Stimulated activated naive CD8-positive, alpha-beta T cell treated with anti-CD3 and anti-CD28 coated beads, Interleukin-15, Interleukin-2, amounts not matched to agents 100 ng/mL and 50 ng/mL, for 24 hours (primary cell): ENCODE results near the gene PARD3B.

ENCODE experiments used
- H3K27ac Mint-ChIP-seq: one replicate; pipeline ENCODE4 v1.8.0; 2021; ENCODE audit warnings: mild to moderate bottlenecking, mixed read lengths
- H3K27me3 Mint-ChIP-seq: one replicate; pipeline ENCODE4 v1.8.0; 2021; ENCODE audit warnings: mixed read lengths
- H3K36me3 Mint-ChIP-seq: one replicate; pipeline ENCODE4 v1.8.0; 2021; ENCODE audit warnings: low read depth, mixed read lengths
- H3K4me1 Mint-ChIP-seq: one replicate; pipeline ENCODE4 v1.8.0; 2021; ENCODE audit warnings: low read depth, mixed read lengths
- H3K4me3 Mint-ChIP-seq: one replicate; pipeline ENCODE4 v1.8.0; 2021; ENCODE audit warnings: mild to moderate bottlenecking, mixed read lengths
- H3K9me3 Mint-ChIP-seq: one replicate; pipeline ENCODE4 v1.8.0; 2021; ENCODE audit warnings: mixed read lengths

Gene PARD3B

GRCh38 chr2:204670756-204671155 is 125.5 kb downstream of the PARD3B start:
- Mint-ChIP-seq H3K36me3 (no peaks in the 10 kb centered on the region), H3K27ac (no peak overlapping the region), H3K4me1 (no peaks in the 10 kb centered on the region), H3K9me3 (no peaks in the 10 kb centered on the region), H3K4me3 (no peak overlapping the region), H3K27me3 (peaks cover 6% of the 10 kb centered on the region)

- H3K36me3 Mint-ChIP-seq: no peaks in the 10 kb centered on the region
- H3K27ac Mint-ChIP-seq: no peak overlapping the region
- H3K27me3 Mint-ChIP-seq: peaks cover 6% of the 10 kb centered on the region
- no peak overlapping the region for H3K4me3 Mint-ChIP-seq
- no peaks in the 10 kb centered on the region for H3K9me3 Mint-ChIP-seq
- no peaks in the 10 kb centered on the region for H3K4me1 Mint-ChIP-seq
Observed at GRCh38 chr2:204672772-204673171, 127.5 kb downstream of the PARD3B start.

- H3K36me3 Mint-ChIP-seq: no peaks in the 10 kb centered on the region
- no peak overlapping the region for H3K4me3 Mint-ChIP-seq
- H3K4me1 Mint-ChIP-seq: no peaks in the 10 kb centered on the region
- H3K27me3 Mint-ChIP-seq: peaks cover 6% of the 10 kb centered on the region
- no peaks in the 10 kb centered on the region for H3K9me3 Mint-ChIP-seq
- H3K27ac Mint-ChIP-seq: no peak overlapping the region
Observed at GRCh38 chr2:204673877-204674276, 128.6 kb downstream of the PARD3B start.

GRCh38 chr2:204678031-204678430 is 132.8 kb downstream of the PARD3B start:
- Mint-ChIP-seq H3K27me3 (no peaks in the 10 kb centered on the region), H3K4me1 (no peaks in the 10 kb centered on the region)

GRCh38 chr2:204680576-204680975 is 135.3 kb downstream of the PARD3B start:
- Mint-ChIP-seq H3K27me3 (no peaks in the 10 kb centered on the region), H3K36me3 (no peaks in the 10 kb centered on the region), H3K4me3 (no peak overlapping the region), H3K27ac (no peak overlapping the region), H3K4me1 (no peaks in the 10 kb centered on the region), H3K9me3 (no peaks in the 10 kb centered on the region)

More at GRCh38 chr2:204678031-204678430, 132.8 kb downstream of the PARD3B start:
- Mint-ChIP-seq H3K9me3 (no peaks in the 10 kb centered on the region), H3K4me3 (no peak overlapping the region), H3K27ac (no peak overlapping the region), H3K36me3 (no peaks in the 10 kb centered on the region)

GRCh38 chr2:204681412-204681811 is 136.1 kb downstream of the PARD3B start:
- H3K4me3 Mint-ChIP-seq: no peak overlapping the region
- no peaks in the 10 kb centered on the region for H3K27me3 Mint-ChIP-seq
- H3K27ac Mint-ChIP-seq: no peak overlapping the region
- H3K4me1 Mint-ChIP-seq: no peaks in the 10 kb centered on the region
- no peaks in the 10 kb centered on the region for H3K9me3 Mint-ChIP-seq
- no peaks in the 10 kb centered on the region for H3K36me3 Mint-ChIP-seq

GRCh38 chr2:204683384-204683783 is 138.1 kb downstream of the PARD3B start:
- Mint-ChIP-seq H3K27me3 (no peaks in the 10 kb centered on the region), H3K9me3 (no peaks in the 10 kb centered on the region), H3K36me3 (no peaks in the 10 kb centered on the region), H3K27ac (no peak overlapping the region), H3K4me3 (no peak overlapping the region), H3K4me1 (no peaks in the 10 kb centered on the region)

- no peaks in the 10 kb centered on the region for H3K4me1 Mint-ChIP-seq
- no peaks in the 10 kb centered on the region for H3K36me3 Mint-ChIP-seq
- no peak overlapping the region for H3K4me3 Mint-ChIP-seq
- H3K27me3 Mint-ChIP-seq: no peaks in the 10 kb centered on the region
- H3K27ac Mint-ChIP-seq: no peak overlapping the region
- no peaks in the 10 kb centered on the region for H3K9me3 Mint-ChIP-seq
Observed at GRCh38 chr2:204686406-204686805, 141.1 kb downstream of the PARD3B start.

- H3K27ac Mint-ChIP-seq: no peak overlapping the region
- H3K4me1 Mint-ChIP-seq: peaks cover 2% of the 10 kb centered on the region
- no peaks in the 10 kb centered on the region for H3K9me3 Mint-ChIP-seq
- H3K4me3 Mint-ChIP-seq: no peak overlapping the region
- no peaks in the 10 kb centered on the region for H3K27me3 Mint-ChIP-seq
- H3K36me3 Mint-ChIP-seq: no peaks in the 10 kb centered on the region
Observed at GRCh38 chr2:204687776-204688175, 142.5 kb downstream of the PARD3B start.

- Mint-ChIP-seq H3K4me3 (no peak overlapping the region), H3K9me3 (no peaks in the 10 kb centered on the region), H3K36me3 (no peaks in the 10 kb centered on the region), H3K4me1 (peaks cover 3% of the 10 kb centered on the region), H3K27ac (no peak overlapping the region), H3K27me3 (no peaks in the 10 kb centered on the region)
Observed at GRCh38 chr2:204691911-204692510, 146.7 kb downstream of the PARD3B start.

GRCh38 chr2:204692790-204693189 is 147.5 kb downstream of the PARD3B start:
- Mint-ChIP-seq H3K4me1 (peaks cover 3% of the 10 kb centered on the region), H3K36me3 (no peaks in the 10 kb centered on the region), H3K4me3 (no peak overlapping the region), H3K27me3 (peaks cover 3% of the 10 kb centered on the region), H3K27ac (no peak overlapping the region), H3K9me3 (no peaks in the 10 kb centered on the region)

- H3K27ac Mint-ChIP-seq: no peak overlapping the region
- H3K36me3 Mint-ChIP-seq: no peaks in the 10 kb centered on the region
- H3K4me1 Mint-ChIP-seq: peaks cover 3% of the 10 kb centered on the region
- no peaks in the 10 kb centered on the region for H3K9me3 Mint-ChIP-seq
- no peak overlapping the region for H3K4me3 Mint-ChIP-seq
- H3K27me3 Mint-ChIP-seq: peaks cover 3% of the 10 kb centered on the region
Observed at GRCh38 chr2:204693262-204693661, 148.0 kb downstream of the PARD3B start.

GRCh38 chr2:204695506-204695905 is 150.2 kb downstream of the PARD3B start:
- Mint-ChIP-seq H3K9me3 (no peaks in the 10 kb centered on the region), H3K27ac (no peak overlapping the region), H3K4me1 (peaks cover 3% of the 10 kb centered on the region), H3K4me3 (no peak overlapping the region), H3K36me3 (no peaks in the 10 kb centered on the region), H3K27me3 (peaks cover 3% of the 10 kb centered on the region)

- Mint-ChIP-seq H3K4me1 (peaks cover 3% of the 10 kb centered on the region), H3K36me3 (no peaks in the 10 kb centered on the region), H3K9me3 (no peaks in the 10 kb centered on the region), H3K4me3 (no peak overlapping the region), H3K27ac (no peak overlapping the region), H3K27me3 (peaks cover 3% of the 10 kb centered on the region)
Observed at GRCh38 chr2:204696124-204696523, 150.8 kb downstream of the PARD3B start.

GRCh38 chr2:204705243-204705932 is 160.1 kb downstream of the PARD3B start:
- H3K27me3 Mint-ChIP-seq: no peaks in the 10 kb centered on the region
- H3K9me3 Mint-ChIP-seq: no peaks in the 10 kb centered on the region
- H3K27ac Mint-ChIP-seq: no peak overlapping the region
- no peaks in the 10 kb centered on the region for H3K36me3 Mint-ChIP-seq
- H3K4me1 Mint-ChIP-seq: peaks cover 3% of the 10 kb centered on the region
- no peak overlapping the region for H3K4me3 Mint-ChIP-seq

GRCh38 chr2:204706939-204707338 is 161.7 kb downstream of the PARD3B start:
- no peaks in the 10 kb centered on the region for H3K27me3 Mint-ChIP-seq
- H3K27ac Mint-ChIP-seq: no peak overlapping the region
- H3K36me3 Mint-ChIP-seq: no peaks in the 10 kb centered on the region
- H3K4me1 Mint-ChIP-seq: peaks cover 3% of the 10 kb centered on the region
- H3K4me3 Mint-ChIP-seq: no peak overlapping the region
- no peaks in the 10 kb centered on the region for H3K9me3 Mint-ChIP-seq
